MCF 10A (cell line): Measurements from ENCODE around the gene OPTC. TPM values are rescaled to one million over a fixed set of nuclear protein-coding genes. Genes with fewer than 3 reads are reported as not detected.

Experiments
- BruUV-seq: library from RNA; stranded (reverse); fragments of 400-500 nt; replicated peaks from 2 replicates; lab custom pipeline; 2021; lab: Mats Ljungman, UMichigan
- CTCF ChIA-PET: fragments of 300-600 bp; sonication (Branson Sonifier 250); formaldehyde crosslinking; extraction: SDS; loops from one replicate; lab custom pipeline; 2021; ENCODE audit warnings: antibody characterized with exemption, inconsistent platforms; lab: Yijun Ruan, JAX
- POLR2A ChIA-PET: fragments of 300-600, 350-650 bp; sonication (Branson Sonifier 250); formaldehyde crosslinking; extraction: SDS; loops from one replicate; lab custom pipeline; 2020; ENCODE audit warnings: antibody characterized with exemption, inconsistent platforms; lab: Yijun Ruan, JAX
- DNase-seq: peaks from one replicate; pipeline ENCODE4 v3.0.0-alpha.2; 2018; ENCODE audit not compliant: unreplicated experiment
- H3K27ac Mint-ChIP-seq: one replicate; pipeline ENCODE4 v1.8.0; 2022; ENCODE audit warnings: mild to moderate bottlenecking, low read depth, mixed read lengths; ENCODE audit not compliant: unreplicated experiment
- H3K27me3 Mint-ChIP-seq: one replicate; pipeline ENCODE4 v1.8.0; 2022; ENCODE audit warnings: mixed read lengths; ENCODE audit not compliant: insufficient read depth, unreplicated experiment
- H3K36me3 Mint-ChIP-seq: one replicate; pipeline ENCODE4 v1.8.0; 2022; ENCODE audit warnings: mild to moderate bottlenecking, moderate library complexity, mixed read lengths; ENCODE audit not compliant: insufficient read depth, unreplicated experiment
- H3K4me1 Mint-ChIP-seq: one replicate; pipeline ENCODE4 v1.8.0; 2022; ENCODE audit warnings: mixed read lengths; ENCODE audit not compliant: insufficient read depth, unreplicated experiment
- H3K4me3 Mint-ChIP-seq: one replicate; pipeline ENCODE4 v1.8.0; 2022; ENCODE audit warnings: mild to moderate bottlenecking, moderate library complexity, mixed read lengths; ENCODE audit not compliant: unreplicated experiment
- H3K9me3 Mint-ChIP-seq: one replicate; pipeline ENCODE4 v1.8.0; 2022; ENCODE audit warnings: mixed read lengths; ENCODE audit not compliant: unreplicated experiment
- intact Hi-C: fragments of 100-400 bp; cut with micrococcal nuclease; formaldehyde crosslinking; loops from 2 replicates; pipeline ENCODE4 v1.14.1; 2022
- total RNA-seq: library from RNA; stranded (reverse); gene quantifications from 2 replicates; pipeline ENCODE4 v1.2.3, GENCODE V29; 2022
- TF ChIP-seq, protein P1 (sequence below): fragments of 200-600 bp; IDR thresholded peaks from one replicate; pipeline ENCODE4 v1.8.0; 2022; ENCODE audit warnings: antibody characterized with exemption, mild to moderate bottlenecking; ENCODE audit not compliant: unreplicated experiment

The OPTC gene
- total RNA-seq, 1 experiment from 2014 or later, result not detected

DNA sequence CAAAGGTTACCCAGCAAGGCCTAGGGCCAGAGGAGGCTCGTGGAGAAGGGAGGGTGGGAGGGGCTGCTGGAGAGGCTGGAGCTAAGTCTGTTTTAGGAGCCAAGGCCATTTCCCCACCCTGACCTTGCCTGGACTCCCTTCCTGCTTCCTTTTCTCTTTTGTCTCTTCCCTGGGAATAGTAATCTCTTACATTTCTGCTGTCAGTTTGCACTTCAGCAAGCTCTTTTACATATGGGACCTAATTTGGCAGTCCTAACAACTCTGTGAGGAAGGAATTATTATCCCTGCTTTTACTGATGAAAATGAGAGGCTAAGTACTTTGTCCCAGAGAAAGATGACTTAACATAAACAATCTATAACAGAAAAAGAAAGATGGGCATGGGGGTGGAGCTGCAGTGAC lies 13.8 kb downstream of the OPTC start:
- ChIA-PET POLR2A (interaction anchor here (0.6 to 2.3 kb wide), 12 partner anchors 30 to 195 kb away, joined by 3 to 18 read pairs (median 4); partner anchors contain the start of gene ATP2B4), CTCF (interaction anchor here (0.6 to 11.7 kb wide), 17 partner anchors 15 to 698 kb away, joined by 3 to 552 read pairs (median 4); partner anchors contain the start of gene ATP2B4)
- no peaks in the 10 kb centered on the region for H3K9me3 Mint-ChIP-seq
- peaks cover 37% of the 10 kb centered on the region for H3K4me1 Mint-ChIP-seq
- peaks cover 14% of the 10 kb centered on the region for H3K27me3 Mint-ChIP-seq
- no peaks in the 10 kb centered on the region for H3K36me3 Mint-ChIP-seq
- BruUV-seq, result no TSS peak
- TF ChIP-seq, protein P1, sequence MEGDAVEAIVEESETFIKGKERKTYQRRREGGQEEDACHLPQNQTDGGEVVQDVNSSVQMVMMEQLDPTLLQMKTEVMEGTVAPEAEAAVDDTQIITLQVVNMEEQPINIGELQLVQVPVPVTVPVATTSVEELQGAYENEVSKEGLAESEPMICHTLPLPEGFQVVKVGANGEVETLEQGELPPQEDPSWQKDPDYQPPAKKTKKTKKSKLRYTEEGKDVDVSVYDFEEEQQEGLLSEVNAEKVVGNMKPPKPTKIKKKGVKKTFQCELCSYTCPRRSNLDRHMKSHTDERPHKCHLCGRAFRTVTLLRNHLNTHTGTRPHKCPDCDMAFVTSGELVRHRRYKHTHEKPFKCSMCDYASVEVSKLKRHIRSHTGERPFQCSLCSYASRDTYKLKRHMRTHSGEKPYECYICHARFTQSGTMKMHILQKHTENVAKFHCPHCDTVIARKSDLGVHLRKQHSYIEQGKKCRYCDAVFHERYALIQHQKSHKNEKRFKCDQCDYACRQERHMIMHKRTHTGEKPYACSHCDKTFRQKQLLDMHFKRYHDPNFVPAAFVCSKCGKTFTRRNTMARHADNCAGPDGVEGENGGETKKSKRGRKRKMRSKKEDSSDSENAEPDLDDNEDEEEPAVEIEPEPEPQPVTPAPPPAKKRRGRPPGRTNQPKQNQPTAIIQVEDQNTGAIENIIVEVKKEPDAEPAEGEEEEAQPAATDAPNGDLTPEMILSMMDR, result no peak
- no peak for DNase-seq
- intact Hi-C loops, result no loop called here
- H3K4me3 Mint-ChIP-seq, result no peak overlapping the region
- no peak overlapping the region for H3K27ac Mint-ChIP-seq

DNA sequence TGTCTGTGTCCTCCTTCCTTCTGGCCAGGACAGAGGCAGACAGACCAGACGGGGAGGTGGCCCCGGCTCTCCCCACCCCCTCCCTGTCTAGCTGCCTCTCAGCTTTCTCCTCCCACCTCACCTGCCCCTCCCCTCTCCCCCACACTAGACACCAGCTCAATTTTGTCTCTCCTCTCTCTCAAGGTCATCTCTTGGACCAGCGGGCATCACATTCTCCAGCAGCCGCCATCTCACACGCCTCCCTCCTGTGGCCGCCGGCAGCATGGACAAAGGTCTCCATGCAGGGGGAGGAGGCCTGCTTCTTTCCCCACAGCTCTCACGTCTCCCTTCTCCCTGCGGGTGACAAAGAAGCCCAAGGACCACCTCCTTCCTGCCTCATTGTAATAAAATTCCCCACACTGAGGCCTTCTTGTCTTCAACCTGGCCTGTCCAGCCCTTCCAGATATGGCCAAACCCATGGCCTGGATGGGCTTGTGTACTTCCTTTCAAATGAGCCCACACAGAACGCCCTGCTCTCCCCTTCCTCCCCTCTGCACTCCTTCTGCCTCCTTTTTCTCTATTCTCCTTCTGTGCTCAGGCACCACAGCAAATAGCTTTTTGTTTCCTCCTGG lies 14.6 kb downstream of the OPTC start:
- TF ChIP-seq, protein P1, result no peak
- H3K4me1 Mint-ChIP-seq, result peaks cover 45% of the 10 kb centered on the region
- no peaks in the 10 kb centered on the region for H3K9me3 Mint-ChIP-seq
- peaks cover 6% of the 10 kb centered on the region for H3K27me3 Mint-ChIP-seq
- DNase-seq, result no peak
- ChIA-PET CTCF (interaction anchor here (0.6 to 11.7 kb wide), 12 partner anchors 14 to 479 kb away, joined by 3 to 552 read pairs (median 4); partner anchors contain the start of gene ATP2B4), POLR2A (interaction anchor here (0.6 to 2.3 kb wide), 11 partner anchors 12 to 340 kb away, joined by 3 to 18 read pairs (median 4); partner anchors contain the start of gene ATP2B4)
- H3K4me3 Mint-ChIP-seq, result no peak overlapping the region
- H3K27ac Mint-ChIP-seq, result no peak overlapping the region
- no peaks in the 10 kb centered on the region for H3K36me3 Mint-ChIP-seq
- no TSS peak for BruUV-seq
- intact Hi-C loops, result no loop called here

DNA sequence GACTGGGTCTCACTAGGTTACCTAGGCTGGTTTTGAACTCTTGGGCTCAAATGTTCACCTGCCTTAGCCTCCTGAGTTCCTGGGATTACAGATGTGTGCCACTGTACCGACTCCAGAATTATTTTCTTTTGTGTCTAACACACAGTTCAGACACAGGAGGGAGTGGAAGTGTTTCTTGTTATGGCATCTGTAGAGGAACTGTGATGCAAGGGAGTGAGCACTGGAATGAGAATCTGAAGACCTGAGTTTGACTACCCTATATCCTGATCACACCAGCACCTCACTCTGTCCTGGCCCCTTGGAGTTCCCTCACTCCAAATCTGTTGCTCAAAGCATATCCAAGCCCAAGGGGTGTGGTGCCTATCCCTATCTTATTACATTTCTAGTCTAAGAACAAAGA lies 15.2 kb downstream of the OPTC start:
- Mint-ChIP-seq H3K27me3 (peaks cover under 1% of the 10 kb centered on the region), H3K4me1 (peaks cover 50% of the 10 kb centered on the region), H3K9me3 (no peaks in the 10 kb centered on the region), H3K4me3 (no peak overlapping the region), H3K36me3 (no peaks in the 10 kb centered on the region), H3K27ac (no peak overlapping the region)
- no TSS peak for BruUV-seq
- CTCF ChIA-PET, result interaction anchor here (0.6 to 11.7 kb wide), 7 partner anchors 95 to 241 kb away, joined by 3 to 552 read pairs (median 4); partner anchors contain the start of gene ATP2B4
- intact Hi-C loops, result no loop called here
- no peak for DNase-seq
- POLR2A ChIA-PET, result interaction anchor here (0.6 to 1.6 kb wide), 4 partner anchors 10 to 339 kb away, joined by 3 read pairs; no protein-coding TSS in a partner anchor
- TF ChIP-seq, protein P1, result no peak

DNA sequence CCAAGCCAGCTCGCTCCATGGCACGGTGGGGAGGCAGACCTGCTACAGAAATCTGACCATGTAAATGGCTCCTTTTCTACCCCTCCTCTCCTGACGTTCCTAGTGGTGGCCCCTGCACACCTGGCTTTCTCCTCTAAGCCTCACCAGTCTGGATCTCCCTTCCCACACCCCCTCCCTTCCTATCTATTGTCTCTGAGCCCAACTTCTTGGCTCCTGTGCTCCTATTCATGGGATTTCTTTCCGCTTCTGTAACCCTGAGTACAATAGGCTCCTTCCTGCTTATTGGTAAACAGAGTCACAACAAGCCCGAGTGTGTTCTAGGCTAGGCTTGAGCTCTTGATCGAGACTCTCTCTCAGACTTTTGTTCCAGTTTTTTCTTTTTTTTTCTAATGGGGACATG lies 17.6 kb downstream of the OPTC start:
- BruUV-seq, result no TSS peak
- H3K27me3 Mint-ChIP-seq, result no peaks in the 10 kb centered on the region
- CTCF ChIA-PET, result interaction anchor here (0.5 to 11.7 kb wide), 6 partner anchors 8 to 389 kb away, joined by 3 to 552 read pairs (median 3); partner anchors contain the start of gene PRELP
- H3K9me3 Mint-ChIP-seq, result no peaks in the 10 kb centered on the region
- H3K27ac Mint-ChIP-seq, result peak overlapping the region; percentile 93
- peaks cover 49% of the 10 kb centered on the region for H3K4me1 Mint-ChIP-seq
- no peaks in the 10 kb centered on the region for H3K36me3 Mint-ChIP-seq
- DNase-seq, result no peak
- TF ChIP-seq, protein P1, result no peak
- intact Hi-C loops, result loop anchor here (5.0 kb wide), 1 partner anchor 96 kb away; no protein-coding TSS in a partner anchor
- POLR2A ChIA-PET, result interaction anchor here (0.6 to 2.8 kb wide), 7 partner anchors 13 to 181 kb away, joined by 3 to 17 read pairs (median 4); partner anchors contain the start of gene ATP2B4
- H3K4me3 Mint-ChIP-seq, result no peak overlapping the region
